Stimulated activated CD4-positive, alpha-beta T cell treated with anti-CD3 and anti-CD28 coated beads, Interleukin-2, amount 100 ng/mL, for 48 hours (primary cell): ENCODE results near the gene CPT1C.

ENCODE experiments used
- DNase-seq, 2 donors: peaks; one replicate each; pipeline ENCODE4 v3.0.0-alpha.2; 2020

CPT1C gene

GRCh38 chr19:49683814-49684250 lies 7.1 kb upstream of the CPT1C start:
- no peak for DNase-seq

- DNase-seq = no peak
Observed at GRCh38 chr19:49684251-49684982, 6.5 kb upstream of the CPT1C start.

- no peak for DNase-seq
Observed at GRCh38 chr19:49684983-49685553, 5.8 kb upstream of the CPT1C start.

- no peak for DNase-seq
Observed at GRCh38 chr19:49685845-49686332, 5.0 kb upstream of the CPT1C start.

GRCh38 chr19:49686503-49687088 lies 4.3 kb upstream of the CPT1C start:
- DNase-seq = no peak

GRCh38 chr19:49687150-49687549 lies 3.8 kb upstream of the CPT1C start:
- no peak for DNase-seq

GRCh38 chr19:49687566-49688316 lies 3.2 kb upstream of the CPT1C start:
- DNase-seq = no peak

GRCh38 chr19:49688531-49689132 lies 2.3 kb upstream of the CPT1C start:
- no peak for DNase-seq

- no peak for DNase-seq
Observed at GRCh38 chr19:49689133-49690078, 1.5 kb upstream of the CPT1C start, which contains the start of gene ADM5. ADM5 (plus strand) TSS chr19:49689594; CDS start chr19:49689838, 244 bp downstream.

GRCh38 chr19:49690079-49690655 lies 749 bp upstream of the CPT1C start:
- no peak for DNase-seq

- DNase-seq = peak in 1 of 2 donors; percentile 36
Observed at GRCh38 chr19:49691243-49692146, 579 bp downstream of the CPT1C start.

GRCh38 chr19:49692147-49692506 lies 1.2 kb downstream of the CPT1C start:
- no peak for DNase-seq

GRCh38 chr19:49696115-49696514 lies 5.2 kb downstream of the CPT1C start:
- DNase-seq = no peak

- DNase-seq = no peak
Observed at GRCh38 chr19:49696865-49697264, 5.9 kb downstream of the CPT1C start.

GRCh38 chr19:49699364-49699763 lies 8.4 kb downstream of the CPT1C start:
- DNase-seq = no peak

GRCh38 chr19:49700563-49700962 lies 9.6 kb downstream of the CPT1C start:
- DNase-seq = no peak

- DNase-seq = no peak
Observed at GRCh38 chr19:49701271-49701786, 10.4 kb downstream of the CPT1C start.

- no peak for DNase-seq
Observed at GRCh38 chr19:49704888-49705642, 14.1 kb downstream of the CPT1C start.

GRCh38 chr19:49705919-49706318 lies 15.0 kb downstream of the CPT1C start:
- no peak for DNase-seq
